GM13977 (cell line): ENCODE measurements around the gene SFR1.

Experiments used
- DNase-seq: peaks from one replicate; pipeline ENCODE4 v3.0.0; 2012; ENCODE audit warnings: low spot score
- in situ Hi-C: fragments of 300-500 bp; cut with MboI; formaldehyde crosslinking; loops from one replicate; pipeline ENCODE4 v1.12.0; 2022; ENCODE audit warnings: low sequenced_read_pairs, low pct_unique_long_range_greater_than_20kb, mixed read lengths, inconsistent platforms; ENCODE audit not compliant: unreplicated experiment
- TF ChIP-seq, protein P1 (sequence below): IDR thresholded peaks from 2 replicates; pipeline ENCODE4 v1.5.1; 2012; ENCODE audit warnings: mild to moderate bottlenecking, control low read depth; ENCODE audit not compliant: insufficient read depth; ENCODE audit errors: extremely low read depth, missing control alignments

Gene SFR1

DNA sequence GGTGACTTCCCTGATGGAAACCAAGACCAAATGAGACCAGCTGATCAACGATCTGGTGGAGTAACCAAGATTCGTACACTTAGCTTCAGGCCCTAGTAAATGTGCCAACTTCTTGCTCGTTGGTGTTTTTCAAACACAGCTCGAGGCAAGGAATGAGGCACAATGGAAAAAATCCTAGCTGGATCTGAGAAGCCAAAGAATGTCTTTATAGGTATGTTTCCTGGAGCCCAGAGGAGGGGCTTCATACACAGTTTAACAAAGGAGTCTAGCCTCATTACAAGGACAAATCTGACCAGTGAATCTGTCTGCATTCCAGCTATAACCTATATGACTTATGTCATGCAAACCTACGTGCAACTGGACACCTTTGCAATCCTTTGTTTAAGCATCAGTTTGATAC is 40.0 kb upstream of the SFR1 start:
- in situ Hi-C loops: no loop called here

DNA sequence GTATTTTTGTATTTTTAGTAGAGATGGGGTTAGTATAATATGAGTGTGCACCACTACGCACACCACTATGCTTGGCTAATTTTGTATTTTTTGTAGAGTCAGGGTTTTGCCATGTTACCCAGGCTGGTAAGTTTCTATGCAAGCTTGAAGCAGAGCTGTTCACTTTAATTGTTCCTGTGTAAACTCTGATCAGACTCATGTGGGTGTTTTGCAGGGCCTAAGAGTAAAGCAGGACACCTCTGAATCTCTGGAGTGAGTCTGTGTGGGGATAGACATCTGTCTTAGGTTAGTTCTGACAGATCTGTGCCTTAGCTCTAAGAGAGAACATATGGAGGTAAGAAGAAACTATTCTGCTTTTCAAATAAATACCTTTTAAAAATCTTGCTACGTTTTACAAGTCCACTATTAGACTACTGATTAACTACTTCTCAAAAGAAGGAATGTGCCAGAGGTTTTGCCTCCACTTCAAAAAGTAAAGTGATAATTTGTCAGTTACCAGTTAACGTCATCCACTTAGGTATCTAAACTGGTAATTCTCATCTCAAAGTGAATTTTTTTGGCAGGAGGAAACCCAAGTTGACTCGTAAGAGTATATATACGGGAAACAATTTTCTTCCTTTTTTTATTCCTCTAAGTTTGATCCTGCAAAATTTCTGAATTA is 37.4 kb upstream of the SFR1 start:
- DNase-seq: no peak
- TF ChIP-seq, protein P1, sequence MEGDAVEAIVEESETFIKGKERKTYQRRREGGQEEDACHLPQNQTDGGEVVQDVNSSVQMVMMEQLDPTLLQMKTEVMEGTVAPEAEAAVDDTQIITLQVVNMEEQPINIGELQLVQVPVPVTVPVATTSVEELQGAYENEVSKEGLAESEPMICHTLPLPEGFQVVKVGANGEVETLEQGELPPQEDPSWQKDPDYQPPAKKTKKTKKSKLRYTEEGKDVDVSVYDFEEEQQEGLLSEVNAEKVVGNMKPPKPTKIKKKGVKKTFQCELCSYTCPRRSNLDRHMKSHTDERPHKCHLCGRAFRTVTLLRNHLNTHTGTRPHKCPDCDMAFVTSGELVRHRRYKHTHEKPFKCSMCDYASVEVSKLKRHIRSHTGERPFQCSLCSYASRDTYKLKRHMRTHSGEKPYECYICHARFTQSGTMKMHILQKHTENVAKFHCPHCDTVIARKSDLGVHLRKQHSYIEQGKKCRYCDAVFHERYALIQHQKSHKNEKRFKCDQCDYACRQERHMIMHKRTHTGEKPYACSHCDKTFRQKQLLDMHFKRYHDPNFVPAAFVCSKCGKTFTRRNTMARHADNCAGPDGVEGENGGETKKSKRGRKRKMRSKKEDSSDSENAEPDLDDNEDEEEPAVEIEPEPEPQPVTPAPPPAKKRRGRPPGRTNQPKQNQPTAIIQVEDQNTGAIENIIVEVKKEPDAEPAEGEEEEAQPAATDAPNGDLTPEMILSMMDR: no peak
- in situ Hi-C loops: no loop called here

More for the DNA sequence above, 40.0 kb upstream of the SFR1 start:
- no peak for DNase-seq
- TF ChIP-seq, protein P1: no peak

DNA sequence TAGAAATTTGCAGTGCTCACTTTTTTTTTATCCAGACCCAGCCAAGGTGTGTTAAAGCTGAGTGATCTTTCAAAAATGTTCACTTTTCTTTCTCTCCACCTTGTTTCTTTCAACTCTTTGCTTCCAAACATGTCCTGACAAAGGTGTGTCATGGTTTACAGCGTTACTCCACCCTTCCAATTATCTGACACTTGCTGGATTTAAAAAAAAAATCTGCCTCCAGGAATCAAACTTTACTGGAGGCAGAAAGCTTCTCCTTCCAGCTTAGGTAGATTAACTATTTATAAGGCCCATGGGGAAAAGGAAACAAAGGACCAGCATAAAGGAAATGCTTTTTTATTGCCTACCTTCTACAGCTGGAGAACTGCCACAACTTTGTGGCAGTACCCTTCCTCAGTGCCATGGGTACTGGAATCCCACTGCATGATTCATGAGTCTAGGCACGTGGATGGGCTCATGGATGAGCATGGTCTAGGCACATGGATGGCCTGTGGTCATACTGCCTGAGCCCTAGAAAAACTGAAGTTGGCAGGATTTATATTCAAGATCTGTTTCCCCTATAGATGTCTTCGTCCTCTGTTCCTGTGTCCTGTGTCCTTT is 36.1 kb upstream of the SFR1 start, which contains the start of gene COL17A1:
TSS of gene COL17A1 (minus strand) at position 80 of the 600 bp plus-strand sequence. CDS start 5,207 bp downstream, outside the sequence.
- TF ChIP-seq, protein P1: no peak
- DNase-seq: no peak
- in situ Hi-C loops: no loop called here

DNA sequence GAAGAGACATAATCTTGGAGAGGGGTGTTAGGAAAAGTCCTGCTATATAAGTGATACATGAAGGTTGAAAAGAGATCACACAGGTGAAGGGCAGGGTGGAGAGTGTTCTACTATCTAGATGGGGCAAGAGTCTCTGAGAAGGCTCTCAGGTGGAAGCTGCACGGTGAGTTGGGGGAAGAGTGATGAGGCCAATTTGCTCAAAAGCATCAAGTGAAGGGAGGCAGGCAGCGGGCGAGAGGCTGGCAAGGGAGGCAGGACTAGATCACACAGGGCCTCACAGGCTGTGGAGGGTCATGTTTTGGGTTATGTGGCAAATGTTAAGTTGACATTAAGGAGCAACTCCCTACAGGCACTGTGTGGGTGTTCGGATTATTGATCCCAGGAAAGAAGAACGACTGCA is 33.7 kb upstream of the SFR1 start:
- no peak for DNase-seq
- in situ Hi-C loops: no loop called here
- TF ChIP-seq, protein P1: no peak

DNA sequence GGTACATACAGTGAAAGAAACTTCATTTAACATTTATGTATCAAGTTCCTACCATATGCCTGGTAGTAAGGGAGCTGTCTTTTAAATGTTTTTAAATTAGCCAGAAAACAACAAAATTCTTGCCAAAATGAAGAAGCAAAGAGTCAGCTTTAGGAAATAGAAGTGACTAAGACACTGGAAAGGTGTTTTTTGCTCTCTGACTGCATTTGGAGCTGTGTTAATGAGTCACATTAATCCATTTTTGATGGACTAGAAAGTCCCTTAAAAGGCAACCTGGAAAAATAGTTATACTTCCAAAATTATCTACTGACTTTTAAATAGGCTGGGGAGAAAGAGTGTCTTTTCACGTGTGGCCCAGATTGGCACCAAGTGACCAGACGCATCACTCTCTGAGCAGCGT is 32.4 kb upstream of the SFR1 start:
- TF ChIP-seq, protein P1: no peak
- DNase-seq: no peak
- in situ Hi-C loops: no loop called here

DNA sequence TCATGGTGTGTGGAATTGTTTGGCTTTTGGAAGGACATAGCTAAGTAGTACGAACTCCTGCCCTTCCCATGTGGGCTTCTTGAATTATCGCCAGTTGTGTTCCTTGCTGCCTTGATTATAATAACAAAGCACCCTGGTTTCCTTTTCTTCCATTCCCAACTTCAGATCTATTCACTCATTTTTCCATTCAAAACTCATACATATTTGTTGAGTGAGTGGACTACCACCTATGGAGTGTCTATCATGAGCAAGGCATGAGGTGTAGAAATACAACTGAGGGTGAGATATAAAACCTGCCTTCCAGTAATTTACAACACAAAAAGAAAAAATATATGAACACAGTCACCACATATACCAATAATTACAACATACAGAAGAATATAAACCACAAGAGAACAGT is 31.4 kb upstream of the SFR1 start:
- no peak for DNase-seq
- in situ Hi-C loops: no loop called here
- TF ChIP-seq, protein P1: no peak

DNA sequence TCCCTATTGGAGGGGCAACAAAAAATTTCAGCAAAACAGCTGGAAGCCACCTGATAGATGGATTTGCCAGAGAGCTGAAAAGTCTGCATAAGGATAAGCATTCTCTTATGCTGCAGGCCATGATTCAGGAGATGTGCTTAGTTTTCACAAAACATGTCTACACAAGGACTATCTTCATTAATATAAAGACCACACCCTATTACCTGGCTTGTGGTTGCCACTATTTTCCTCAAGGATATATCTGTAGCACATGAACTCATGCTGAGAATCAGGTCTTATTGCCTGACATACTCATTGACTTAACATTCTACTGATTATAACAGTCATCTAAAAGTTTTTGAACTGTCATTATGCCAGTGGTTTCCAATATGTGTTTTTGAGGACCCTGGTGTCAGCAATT is 29.2 kb upstream of the SFR1 start:
- in situ Hi-C loops: no loop called here
- no peak for DNase-seq
- TF ChIP-seq, protein P1: no peak
